ENCODE data around the gene ESR2.

ESR2 gene

DNA sequence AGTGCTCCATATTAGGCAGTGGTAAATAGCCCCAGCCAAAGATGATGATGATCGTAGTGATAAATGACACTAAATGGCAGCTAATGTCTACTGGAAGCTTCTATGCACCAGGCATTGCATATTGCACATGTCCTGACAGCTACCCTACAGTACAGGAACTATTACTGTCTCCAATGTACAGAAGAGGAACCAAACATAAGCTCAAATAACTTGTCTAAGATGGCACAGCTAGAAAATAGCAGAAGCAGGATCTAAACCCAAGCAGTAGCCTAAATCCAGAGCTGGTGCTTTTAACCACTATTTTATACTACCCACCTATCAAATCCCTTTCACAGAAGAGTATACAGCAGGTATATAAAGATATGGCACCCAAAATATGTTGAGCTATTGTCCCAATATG lies 28.9 kb downstream of the ESR2 start:
- no peak for DNase-seq

DNA sequence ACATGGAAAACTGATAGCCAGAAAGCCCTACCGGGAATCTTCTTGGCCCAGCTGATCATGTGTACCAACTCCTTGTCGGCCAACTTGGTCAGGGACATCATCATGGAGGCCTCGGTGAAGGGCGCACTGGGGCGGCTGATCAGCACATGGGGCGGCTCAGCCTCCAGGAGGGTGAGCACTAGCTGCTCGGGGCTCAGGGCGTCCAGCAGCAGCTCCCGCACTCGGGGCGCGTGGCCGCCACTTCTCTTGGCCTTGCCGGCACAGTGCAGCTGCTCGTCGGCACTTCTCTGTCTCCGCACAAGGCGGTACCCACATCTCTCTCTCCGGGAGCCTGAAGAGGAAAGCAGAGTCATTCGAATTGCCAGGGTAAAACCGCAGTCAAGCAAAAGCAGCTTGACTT lies 33.8 kb downstream of the ESR2 start:
- no peak for DNase-seq

- no peak for DNase-seq
These were observed 38.4 kb downstream of the ESR2 start for GRCh38 chr14:64255756-64256155.

DNA sequence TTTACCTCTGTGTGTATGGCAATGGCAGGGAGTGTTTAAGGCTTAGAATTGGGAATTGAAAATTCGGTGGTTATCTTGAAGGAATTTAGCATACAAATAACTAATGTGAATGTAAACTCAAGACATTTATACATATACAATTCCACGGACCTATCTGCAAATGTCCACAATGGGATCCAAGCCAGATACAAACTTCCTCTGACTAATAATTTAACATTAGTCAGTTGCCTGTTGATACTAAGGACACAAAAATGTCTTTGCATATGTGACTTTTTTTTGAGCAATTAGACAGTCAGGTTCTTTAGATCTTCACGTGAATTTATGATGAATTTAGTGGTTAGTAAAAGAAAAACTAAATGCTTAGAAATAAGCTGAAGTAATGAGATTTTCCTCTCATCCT lies 40.5 kb downstream of the ESR2 start:
- no peak for DNase-seq

DNA sequence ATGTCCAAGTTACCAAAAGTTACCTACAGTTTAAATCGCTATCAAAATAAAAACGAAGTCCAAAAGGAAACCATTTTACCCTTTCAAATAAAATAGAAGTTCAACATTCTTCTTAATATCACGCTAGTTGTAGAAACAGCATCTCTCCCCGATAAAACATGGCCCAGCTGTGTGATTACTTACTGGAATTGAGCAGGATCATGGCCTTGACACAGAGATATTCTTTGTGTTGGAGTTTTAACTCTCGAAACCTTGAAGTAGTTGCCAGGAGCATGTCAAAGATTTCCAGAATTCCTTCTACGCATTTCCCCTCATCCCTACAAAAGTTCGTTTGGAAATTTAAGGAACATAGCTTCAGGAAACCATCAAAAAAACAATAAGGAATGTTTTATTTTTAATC lies 44.8 kb downstream of the ESR2 start:
- no peak for DNase-seq

GRCh38 chr14:64248689-64249088 lies 45.5 kb downstream of the ESR2 start:
- no peak for DNase-seq

DNA sequence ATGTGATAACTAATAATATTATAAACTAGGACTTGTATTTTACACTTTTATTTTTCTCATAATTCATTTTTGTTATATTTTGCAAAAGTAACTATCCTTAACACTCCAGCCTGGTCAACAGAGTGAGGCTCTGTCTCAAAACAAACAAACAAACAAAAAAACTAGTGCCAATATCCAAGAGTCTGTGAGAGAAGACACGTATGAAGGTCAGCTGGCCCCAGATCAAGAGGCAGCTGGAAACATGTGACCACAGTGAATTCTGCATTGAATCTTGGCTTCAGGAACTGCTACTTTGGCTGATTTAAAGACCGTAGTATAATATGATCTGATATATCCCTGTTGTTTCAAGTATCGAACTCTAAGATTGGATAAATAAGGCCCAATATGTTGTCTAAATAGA lies 47.0 kb downstream of the ESR2 start:
- DNase-seq: no peak

DNA sequence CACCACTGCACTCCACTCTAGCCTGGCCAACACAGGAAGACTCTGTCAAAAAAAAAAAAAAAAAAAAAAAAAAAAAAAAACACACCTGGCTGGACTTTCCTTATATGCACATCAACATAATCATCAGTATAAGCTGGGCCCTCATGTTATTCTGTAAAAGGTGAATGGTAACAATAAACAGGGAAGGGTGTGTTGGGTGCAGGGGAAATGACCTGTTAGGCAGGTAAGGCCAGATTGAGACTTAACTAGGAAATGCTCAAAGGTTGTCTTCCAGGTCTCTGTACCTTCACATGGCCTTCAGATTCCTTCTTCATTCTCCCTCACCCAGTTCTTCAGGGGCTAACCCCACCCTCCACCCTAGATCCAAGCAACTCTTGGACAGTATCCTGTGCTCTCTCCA lies 47.5 kb downstream of the ESR2 start:
- no peak for DNase-seq

DNA sequence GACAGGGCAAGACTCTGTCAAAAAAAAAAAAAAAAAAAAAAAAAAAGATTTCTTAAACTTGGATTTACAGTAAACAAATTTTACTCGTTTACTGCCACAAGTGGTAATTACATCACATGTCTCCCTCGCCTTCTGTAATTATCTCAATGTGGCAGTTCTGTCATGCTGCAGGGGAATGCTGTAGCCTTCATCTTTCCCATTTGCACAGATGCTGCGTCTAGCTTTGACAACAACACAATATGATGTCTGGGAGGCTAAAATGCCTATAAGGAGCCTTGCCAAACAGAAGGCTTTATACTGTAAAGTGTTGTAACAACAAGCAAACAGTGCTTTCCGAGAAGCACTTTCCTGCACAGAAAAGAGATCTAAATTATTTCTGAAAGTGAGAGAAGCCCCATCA lies 48.7 kb downstream of the ESR2 start:
- DNase-seq: no peak

- DNase-seq: no peak
These were observed 49.9 kb downstream of the ESR2 start for GRCh38 chr14:64244279-64244678.

DNA sequence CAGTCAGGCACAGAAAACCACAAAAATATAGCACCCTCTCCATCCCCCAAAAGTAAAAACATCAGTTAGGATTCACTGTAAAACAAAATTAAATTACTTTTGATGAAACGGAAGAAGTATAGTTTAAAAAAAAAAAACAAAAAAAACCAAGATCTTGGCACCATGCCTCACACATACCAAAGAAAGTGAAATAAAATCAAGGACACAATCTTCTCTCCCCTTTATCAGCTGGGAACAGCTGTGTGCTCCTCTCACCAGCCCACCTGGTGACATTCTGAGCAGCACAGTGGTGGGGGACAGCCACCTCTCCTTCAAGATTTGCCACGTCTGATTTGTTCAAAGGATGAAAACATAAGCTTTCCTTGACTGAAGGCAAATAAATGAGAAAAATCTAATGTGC lies 55.5 kb downstream of the ESR2 start:
- DNase-seq: no peak

GRCh38 chr14:64238049-64238448 lies 56.1 kb downstream of the ESR2 start:
- DNase-seq: no peak

GRCh38 chr14:64235652-64236640 lies 58.2 kb downstream of the ESR2 start:
- DNase-seq: no peak

GRCh38 chr14:64234877-64235651 lies 59.1 kb downstream of the ESR2 start:
- DNase-seq: no peak

- DNase-seq: no peak
These were observed 60.5 kb downstream of the ESR2 start for GRCh38 chr14:64233531-64234190.

DNA sequence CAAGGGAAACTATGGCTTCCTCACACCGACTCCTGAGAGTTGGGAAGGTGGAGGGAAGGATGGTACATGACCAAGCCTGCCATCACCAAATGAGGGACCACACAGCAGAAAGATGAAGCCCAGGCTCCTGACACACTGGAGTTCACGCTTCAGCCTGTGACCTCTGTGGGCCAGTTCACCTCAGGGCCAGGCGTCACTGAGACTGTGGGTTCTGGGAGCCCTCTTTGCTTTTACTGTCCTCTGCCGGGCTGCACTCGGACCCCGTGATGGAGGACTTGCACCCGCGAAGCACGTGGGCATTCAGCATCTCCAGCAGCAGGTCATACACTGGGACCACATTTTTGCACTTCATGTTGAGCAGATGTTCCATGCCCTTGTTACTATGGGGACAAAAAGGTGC lies 61.2 kb downstream of the ESR2 start:
- no peak for DNase-seq

DNA sequence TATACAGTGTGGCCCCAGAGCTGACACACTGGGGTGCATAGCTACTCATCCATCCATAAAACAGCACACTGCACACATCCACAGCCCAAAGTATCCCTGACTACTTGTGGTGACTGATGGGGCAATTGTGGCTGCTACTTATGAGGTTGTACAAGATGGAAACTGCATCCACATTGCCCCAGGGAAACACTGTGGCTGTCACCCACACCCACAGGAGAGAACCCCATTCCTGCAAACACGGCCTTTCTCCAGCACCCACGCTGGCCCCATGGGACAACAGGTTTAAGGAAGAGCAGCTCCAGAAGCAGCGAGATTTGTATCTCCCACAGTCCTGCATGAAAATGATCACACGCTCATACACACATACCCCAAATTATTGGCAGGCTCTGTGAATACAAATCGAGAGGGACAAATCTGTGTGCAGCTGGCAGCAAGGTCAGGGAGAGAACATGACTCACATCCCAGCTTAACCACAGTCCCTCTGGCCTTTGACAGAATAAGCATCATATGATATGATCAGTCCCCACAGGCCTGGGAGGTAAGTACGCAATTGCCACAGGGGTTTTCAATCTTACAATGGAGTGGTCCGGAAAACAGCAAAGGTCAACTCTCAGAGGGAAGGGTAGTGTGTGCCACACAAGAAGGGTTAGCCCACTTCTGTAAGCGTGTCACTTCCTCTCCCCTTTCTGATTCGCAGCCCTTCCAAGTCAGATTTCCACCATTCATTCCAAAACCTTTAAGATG lies 61.9 kb downstream of the ESR2 start:
- no peak for DNase-seq

DNA sequence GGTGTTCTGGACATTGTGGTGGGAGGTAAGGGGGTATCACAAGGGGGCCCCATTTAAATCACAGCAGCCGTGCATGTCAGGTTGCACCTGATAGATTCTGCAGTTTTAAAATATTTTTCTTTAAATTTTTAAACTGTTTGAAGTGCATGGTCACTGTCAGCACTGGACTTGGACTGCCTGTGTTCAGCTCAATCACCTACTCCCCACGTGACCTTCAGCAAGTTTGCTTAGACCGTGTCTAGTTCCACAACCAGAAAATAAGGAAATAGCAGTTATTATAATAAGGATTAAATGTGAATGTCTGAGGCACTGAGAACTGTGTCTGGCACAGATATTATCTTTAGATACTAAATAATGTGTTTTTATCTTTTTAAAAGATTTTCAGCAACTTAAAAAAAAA lies 64.7 kb downstream of the ESR2 start:
- no peak for DNase-seq

DNA sequence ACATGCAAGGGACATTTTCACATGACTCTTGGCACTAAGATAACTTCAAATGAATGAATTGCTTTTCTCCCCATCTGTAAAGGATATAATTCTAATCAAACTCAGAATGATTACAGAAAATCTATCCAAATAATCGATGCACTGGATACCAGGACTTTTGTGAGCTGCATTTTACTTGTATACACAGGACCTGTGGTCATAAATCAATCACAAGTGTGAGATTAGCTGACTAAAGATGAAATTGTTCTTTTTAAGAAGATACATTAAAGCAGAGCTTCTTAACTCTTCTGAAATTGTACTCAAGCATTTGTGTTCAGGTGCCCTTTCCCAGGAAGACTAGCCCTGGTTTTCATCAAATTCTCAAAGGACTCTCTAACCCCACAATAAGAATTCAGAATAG lies 66.3 kb downstream of the ESR2 start:
- DNase-seq: no peak

- DNase-seq: no peak
These were observed 68.9 kb downstream of the ESR2 start for GRCh38 chr14:64225151-64225757.

DNA sequence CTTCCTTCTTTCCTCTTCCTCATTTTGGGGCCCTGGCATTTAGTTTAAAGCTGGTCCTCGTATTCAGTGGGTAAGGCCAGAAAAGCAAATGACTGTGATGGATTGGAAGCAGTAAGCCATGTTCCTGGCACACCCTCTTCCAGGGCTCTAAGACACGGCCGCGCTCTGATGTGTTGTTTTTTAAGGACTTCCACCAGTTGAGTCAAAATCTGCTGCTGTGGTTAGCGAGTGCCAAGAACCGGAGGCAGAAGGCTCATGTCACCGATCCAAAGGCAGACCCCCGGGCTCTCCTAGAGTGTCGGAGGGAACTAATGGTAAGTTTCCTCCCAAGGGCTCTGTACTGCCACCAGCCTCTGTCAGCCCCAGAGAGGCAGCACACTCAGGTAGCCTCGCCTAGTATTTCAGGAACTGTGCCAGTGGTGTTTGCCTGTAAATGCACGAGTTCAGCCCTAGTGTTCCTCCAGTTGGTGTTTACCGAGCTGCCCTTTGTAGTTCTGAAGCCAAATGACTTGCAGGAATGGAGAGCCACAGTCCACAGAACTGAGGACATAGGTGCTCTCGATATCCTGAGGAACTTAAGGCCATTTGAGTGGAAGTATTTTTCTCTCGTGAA lies 72.7 kb downstream of the ESR2 start:
- no peak for DNase-seq

DNA sequence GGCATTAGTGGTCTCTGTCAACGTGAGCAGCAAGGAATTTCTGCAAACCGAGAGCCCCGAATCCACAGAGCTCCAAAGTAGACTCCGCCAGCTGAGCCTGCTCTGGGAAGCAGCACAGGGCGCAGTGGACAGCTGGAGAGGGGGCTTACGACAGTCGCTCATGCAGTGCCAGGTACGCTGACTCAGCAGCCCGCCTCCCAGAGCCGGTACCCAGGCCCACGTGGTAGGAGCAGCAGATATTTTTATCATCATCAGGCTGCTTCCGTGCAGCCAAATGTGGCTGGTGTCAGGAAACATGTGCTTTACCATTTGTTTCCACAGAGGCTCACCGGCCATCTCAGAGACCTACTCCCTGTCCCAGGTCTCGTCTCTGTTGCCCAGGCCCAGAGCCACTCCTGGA lies 73.7 kb downstream of the ESR2 start:
- DNase-seq: no peak
